Keratinocyte (primary cell): Measurements from ENCODE around the gene HMGN4. TPM values are rescaled to one million over a fixed set of nuclear protein-coding genes. Genes with fewer than 3 reads are reported as not detected.

Source experiments
- DNase-seq: peaks from one replicate; pipeline ENCODE4 v3.0.0-alpha.2; 2011; ENCODE audit warnings: low read depth, missing footprints, low spot score
- FAIRE-seq: peaks from 2 replicates; lab custom pipeline; 2011; peaks lifted over from hg19 to GRCh38; lab: Jason Lieb, UNC
- H2AFZ ChIP-seq: 2 replicates; pipeline ENCODE4 v1.6.0; 2012; ENCODE audit warnings: low read length, control low read depth, inconsistent platforms; ENCODE audit not compliant: control insufficient read depth
- H3K27ac ChIP-seq: 2 replicates; pipeline ENCODE4 v1.5.1; 2011; ENCODE audit warnings: low read length; ENCODE audit not compliant: control insufficient read depth, insufficient read depth
- H3K27me3 ChIP-seq: 3 replicates; pipeline ENCODE4 v1.6.0; 2011; ENCODE audit warnings: low read length; ENCODE audit not compliant: control insufficient read depth, insufficient read depth; ENCODE audit errors: extremely low read depth
- H3K36me3 ChIP-seq, 2 experiments: 2 replicates in 1 of 2; 3 replicates in 1 of 2; pipeline ENCODE4 v1.5.1; 2011; ENCODE audit warnings: low read length in 2 of 2, mild to moderate bottlenecking in 1 of 2; ENCODE audit not compliant: control insufficient read depth in 2 of 2, insufficient read depth in 2 of 2; ENCODE audit errors: extremely low read depth in 1 of 2
- H3K4me1 ChIP-seq: 3 replicates; pipeline ENCODE4 v1.5.1; 2011; ENCODE audit warnings: low read length; ENCODE audit not compliant: control insufficient read depth, insufficient read depth; ENCODE audit errors: extremely low read depth
- H3K4me2 ChIP-seq: 3 replicates; pipeline ENCODE4 v1.6.0; 2011; ENCODE audit warnings: low read depth, low read length; ENCODE audit not compliant: control insufficient read depth, insufficient read depth; ENCODE audit errors: extremely low read depth
- H3K4me3 ChIP-seq, 3 experiments: fragments of 200-600 bp in 1 of 3; sonication (generic) in 1 of 3; 2 replicates in 2 of 3; 3 replicates in 1 of 3; pipeline ENCODE4 v1.5.1; 2011 to 2016; ENCODE audit warnings: low read length in 3 of 3, mild to moderate bottlenecking in 3 of 3, control low read depth in 2 of 3, inconsistent platforms in 1 of 3, low read depth in 1 of 3, mixed read lengths in 1 of 3, mixed run types in 1 of 3, moderate library complexity in 1 of 3; ENCODE audit not compliant: control insufficient read depth in 2 of 3, insufficient read depth in 2 of 3; ENCODE audit errors: extremely low read depth in 1 of 3
- H3K79me2 ChIP-seq: 2 replicates; pipeline ENCODE4 v1.6.0; 2012; ENCODE audit warnings: low read length; ENCODE audit not compliant: control insufficient read depth, insufficient read depth
- H3K9ac ChIP-seq: 3 replicates; pipeline ENCODE4 v1.6.0; 2011; ENCODE audit warnings: low read length; ENCODE audit not compliant: control insufficient read depth, insufficient read depth; ENCODE audit errors: extremely low read depth
- H3K9me1 ChIP-seq: 3 replicates; pipeline ENCODE4 v1.6.0; 2011; ENCODE audit warnings: low read length; ENCODE audit not compliant: control insufficient read depth, insufficient read depth; ENCODE audit errors: extremely low read depth
- H3K9me3 ChIP-seq: 2 replicates; pipeline ENCODE4 v1.5.1; 2012; ENCODE audit warnings: low read depth, low read length; ENCODE audit not compliant: control insufficient read depth
- H4K20me1 ChIP-seq: 3 replicates; pipeline ENCODE4 v1.6.0; 2011; ENCODE audit warnings: low read length; ENCODE audit not compliant: control insufficient read depth, insufficient read depth; ENCODE audit errors: extremely low read depth
- EZH2 ChIP-seq: IDR thresholded peaks from one replicate; pipeline ENCODE4 v1.6.1; 2012; ENCODE audit warnings: inconsistent platforms, mild to moderate bottlenecking, low read length, moderate library complexity
- dilution Hi-C: fragments of 300-500 bp; cut with MboI; formaldehyde crosslinking; loops from one replicate; pipeline ENCODE4 v1.7.0; 2020; ENCODE audit warnings: low sequenced_read_pairs; ENCODE audit not compliant: extremely low pct_ligation_motif_present
- polyA plus RNA-seq, 5 experiments: library from polyadenylated mRNA; depleted of rRNA in 3 of 5; stranded (reverse) in 3 of 5; stranded (forward) in 1 of 5; unstranded in 1 of 5; fragments of >200 nt; gene quantifications; 1 replicate in 1 of 5; 2 replicates in 3 of 5; 3 replicates in 1 of 5; pipeline versions ENCODE4 v1.2.1 to v1.2.3, GENCODE V29; 2011 to 2012; ENCODE audit warnings: missing spikeins in 2 of 5, low read depth in 1 of 5, low replicate concordance in 1 of 5
- TF ChIP-seq, protein P1 (sequence below), 3 experiments: IDR thresholded peaks in 1 of 3; conservative IDR thresholded peaks in 1 of 3; optimal IDR thresholded peaks in 1 of 3; 2 replicates in 2 of 3; 3 replicates in 1 of 3; pipeline versions ENCODE3 to v1.5.1; 2011; ENCODE audit warnings: low read length in 3 of 3, mild to moderate bottlenecking in 3 of 3, moderate library complexity in 2 of 3, control low read depth in 1 of 3, inconsistent platforms in 1 of 3; ENCODE audit not compliant: insufficient read depth in 2 of 3; ENCODE audit errors: extremely low read depth in 1 of 3

Gene HMGN4
- polyA plus RNA-seq, 1 donor (not counting 4 experiments of a cell fraction or from before 2014, with no cell fraction given): 62.6 TPM

DNA sequence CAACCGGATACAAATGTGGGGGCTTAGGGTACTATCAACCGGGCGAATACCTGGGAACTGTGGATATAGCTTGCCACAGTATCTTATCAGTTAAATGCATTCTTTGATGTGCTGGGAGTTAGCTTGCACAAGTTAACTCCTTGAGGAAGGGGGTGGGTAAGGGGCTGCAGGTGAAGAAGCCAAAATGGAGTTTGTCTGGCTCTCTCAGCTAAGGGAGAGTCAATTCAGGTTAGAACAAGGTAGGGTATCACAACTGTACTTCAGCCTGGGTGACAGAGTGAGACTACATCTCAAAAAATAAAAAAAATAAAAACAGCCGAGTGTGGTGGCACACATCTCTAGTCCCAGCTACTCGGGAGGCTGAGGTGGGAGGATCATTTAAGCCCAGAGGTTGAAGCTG, 46.6 kb upstream of the HMGN4 start:
- no peaks in the 10 kb centered on the region for H3K9me3 ChIP-seq
- H3K4me3 ChIP-seq: no peak overlapping the region
- H3K27ac ChIP-seq: no peak overlapping the region
- H3K4me2 ChIP-seq: no peak overlapping the region
- dilution Hi-C loops: no loop called here
- H3K9ac ChIP-seq: no peak overlapping the region
- no peaks in the 10 kb centered on the region for H3K36me3 ChIP-seq
- H4K20me1 ChIP-seq: no peaks in the 10 kb centered on the region
- peaks cover 7% of the 10 kb centered on the region for H3K27me3 ChIP-seq
- H3K79me2 ChIP-seq: no peaks in the 10 kb centered on the region
- no peaks in the 10 kb centered on the region for H3K9me1 ChIP-seq
- FAIRE-seq (no peak), DNase-seq (no peak)
- no peak overlapping the region for H2AFZ ChIP-seq
- no peaks in the 10 kb centered on the region for H3K4me1 ChIP-seq
- TF ChIP-seq, protein P1, sequence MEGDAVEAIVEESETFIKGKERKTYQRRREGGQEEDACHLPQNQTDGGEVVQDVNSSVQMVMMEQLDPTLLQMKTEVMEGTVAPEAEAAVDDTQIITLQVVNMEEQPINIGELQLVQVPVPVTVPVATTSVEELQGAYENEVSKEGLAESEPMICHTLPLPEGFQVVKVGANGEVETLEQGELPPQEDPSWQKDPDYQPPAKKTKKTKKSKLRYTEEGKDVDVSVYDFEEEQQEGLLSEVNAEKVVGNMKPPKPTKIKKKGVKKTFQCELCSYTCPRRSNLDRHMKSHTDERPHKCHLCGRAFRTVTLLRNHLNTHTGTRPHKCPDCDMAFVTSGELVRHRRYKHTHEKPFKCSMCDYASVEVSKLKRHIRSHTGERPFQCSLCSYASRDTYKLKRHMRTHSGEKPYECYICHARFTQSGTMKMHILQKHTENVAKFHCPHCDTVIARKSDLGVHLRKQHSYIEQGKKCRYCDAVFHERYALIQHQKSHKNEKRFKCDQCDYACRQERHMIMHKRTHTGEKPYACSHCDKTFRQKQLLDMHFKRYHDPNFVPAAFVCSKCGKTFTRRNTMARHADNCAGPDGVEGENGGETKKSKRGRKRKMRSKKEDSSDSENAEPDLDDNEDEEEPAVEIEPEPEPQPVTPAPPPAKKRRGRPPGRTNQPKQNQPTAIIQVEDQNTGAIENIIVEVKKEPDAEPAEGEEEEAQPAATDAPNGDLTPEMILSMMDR (optimal IDR thresholded peaks at IDR 0.05 in 1 of 3, IDR thresholded peaks at IDR 0.05 in 1 of 3, conservative IDR thresholded peaks at IDR 0.05 in 1 of 3; ENCODE audit: extremely low read depth in 1 of 3, insufficient read depth in 2 of 3, low read length in 3 of 3): no peak
- no peak for TF ChIP-seq EZH2

DNA sequence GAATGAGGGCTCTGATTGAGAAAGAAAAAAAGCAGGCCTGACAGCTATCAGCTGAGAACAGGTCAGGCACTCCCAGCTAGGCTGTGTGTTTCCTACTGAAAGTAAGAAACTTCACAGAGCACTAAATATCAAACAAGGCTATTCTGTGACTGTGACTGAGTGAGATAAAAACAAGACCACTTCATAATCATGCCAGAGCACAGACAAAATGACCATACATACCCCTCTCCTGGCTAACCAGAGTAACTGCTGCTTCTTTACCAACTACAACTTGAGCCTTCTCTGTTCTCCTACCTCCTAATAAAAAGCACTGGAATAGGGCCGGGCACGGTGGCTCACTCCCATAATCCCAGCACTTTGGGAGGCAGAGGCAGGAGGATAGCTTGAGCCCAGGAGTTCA, 44.9 kb upstream of the HMGN4 start:
- Histone ChIP-seq H2AFZ (no peak overlapping the region), H3K9ac (no peak overlapping the region), H4K20me1 (no peaks in the 10 kb centered on the region), H3K4me3 (no peak overlapping the region), H3K4me2 (no peak overlapping the region), H3K36me3 (no peaks in the 10 kb centered on the region), H3K27ac (no peak overlapping the region), H3K79me2 (no peaks in the 10 kb centered on the region), H3K27me3 (peaks cover 7% of the 10 kb centered on the region), H3K4me1 (no peaks in the 10 kb centered on the region), H3K9me3 (no peaks in the 10 kb centered on the region), H3K9me1 (no peaks in the 10 kb centered on the region)
- DNase-seq: no peak
- no peak for TF ChIP-seq EZH2
- TF ChIP-seq, protein P1 (optimal IDR thresholded peaks at IDR 0.05 in 1 of 3, IDR thresholded peaks at IDR 0.05 in 1 of 3, conservative IDR thresholded peaks at IDR 0.05 in 1 of 3; ENCODE audit: extremely low read depth in 1 of 3, insufficient read depth in 2 of 3, low read length in 3 of 3): no peak
- dilution Hi-C loops: no loop called here
- FAIRE-seq: no peak
